Measurements from ENCODE around the gene NPHP4.

Gene NPHP4

GRCh38 chr1:5988596-5989285 is 3.5 kb downstream of the NPHP4 start:
- DNase-seq = no peak

GRCh38 chr1:5986018-5986417 is 6.2 kb downstream of the NPHP4 start:
- no peak for DNase-seq

- DNase-seq = no peak
These were observed 7.0 kb downstream of the NPHP4 start for GRCh38 chr1:5985250-5985649.

GRCh38 chr1:5983361-5984103 is 8.7 kb downstream of the NPHP4 start:
- no peak for DNase-seq

- DNase-seq = no peak
These were observed 9.4 kb downstream of the NPHP4 start for GRCh38 chr1:5982868-5983267.

- DNase-seq = no peak
These were observed 9.9 kb downstream of the NPHP4 start for GRCh38 chr1:5982276-5982675.

- DNase-seq = no peak
These were observed 11.2 kb downstream of the NPHP4 start for GRCh38 chr1:5981009-5981380.

- DNase-seq = no peak
These were observed 11.8 kb downstream of the NPHP4 start for GRCh38 chr1:5980314-5981008.

GRCh38 chr1:5979536-5980313 is 12.5 kb downstream of the NPHP4 start:
- no peak for DNase-seq

GRCh38 chr1:5978452-5978851 is 13.8 kb downstream of the NPHP4 start:
- no peak for DNase-seq

- no peak for DNase-seq
These were observed 14.5 kb downstream of the NPHP4 start for GRCh38 chr1:5977494-5978444.

- no peak for DNase-seq
These were observed 15.3 kb downstream of the NPHP4 start for GRCh38 chr1:5976726-5977493.

GRCh38 chr1:5976231-5976630 is 16.0 kb downstream of the NPHP4 start:
- no peak for DNase-seq

- DNase-seq = peak; percentile 56 to 64
These were observed 16.9 kb downstream of the NPHP4 start for GRCh38 chr1:5975133-5975880.

GRCh38 chr1:5974631-5975030 is 17.6 kb downstream of the NPHP4 start:
- DNase-seq = no peak

GRCh38 chr1:5973771-5974170 is 18.5 kb downstream of the NPHP4 start:
- no peak for DNase-seq

GRCh38 chr1:5972198-5972520 is 20.1 kb downstream of the NPHP4 start:
- no peak for DNase-seq

GRCh38 chr1:5971471-5972197 is 20.6 kb downstream of the NPHP4 start:
- DNase-seq = no peak

- no peak for DNase-seq
These were observed 21.5 kb downstream of the NPHP4 start for GRCh38 chr1:5970610-5971273.
